GM19455 (cell line): ENCODE data around the gene CERT1.
A peak's percentile ranks its signal among the peaks of the same experiment; 100 is the strongest.

Experiments used
- ATAC-seq: cut with Tn5 transposase; IDR thresholded peaks from one replicate; pipeline ENCODE4 v1.9.1; 2021; ENCODE audit not compliant: unreplicated experiment

The CERT1 gene

DNA sequence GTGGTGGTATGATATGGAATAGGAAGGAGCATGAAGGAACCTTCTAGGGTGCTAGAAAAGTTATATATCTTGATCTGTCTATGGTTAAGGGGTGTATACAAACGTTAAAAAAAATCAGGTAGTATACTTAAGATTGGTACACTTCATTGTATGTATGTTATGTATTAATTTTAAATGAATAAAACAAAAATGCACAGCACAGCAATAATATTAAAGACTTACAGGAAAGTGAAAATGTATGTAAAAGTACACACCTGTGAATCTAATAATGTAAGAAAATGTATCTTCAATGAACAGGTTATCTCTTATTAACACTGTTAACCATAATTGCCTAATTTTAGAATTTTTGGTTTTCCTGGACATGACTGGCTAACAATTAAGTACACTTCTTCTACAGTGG, 97.2 kb downstream of the CERT1 start:
- ATAC-seq, result no peak

DNA sequence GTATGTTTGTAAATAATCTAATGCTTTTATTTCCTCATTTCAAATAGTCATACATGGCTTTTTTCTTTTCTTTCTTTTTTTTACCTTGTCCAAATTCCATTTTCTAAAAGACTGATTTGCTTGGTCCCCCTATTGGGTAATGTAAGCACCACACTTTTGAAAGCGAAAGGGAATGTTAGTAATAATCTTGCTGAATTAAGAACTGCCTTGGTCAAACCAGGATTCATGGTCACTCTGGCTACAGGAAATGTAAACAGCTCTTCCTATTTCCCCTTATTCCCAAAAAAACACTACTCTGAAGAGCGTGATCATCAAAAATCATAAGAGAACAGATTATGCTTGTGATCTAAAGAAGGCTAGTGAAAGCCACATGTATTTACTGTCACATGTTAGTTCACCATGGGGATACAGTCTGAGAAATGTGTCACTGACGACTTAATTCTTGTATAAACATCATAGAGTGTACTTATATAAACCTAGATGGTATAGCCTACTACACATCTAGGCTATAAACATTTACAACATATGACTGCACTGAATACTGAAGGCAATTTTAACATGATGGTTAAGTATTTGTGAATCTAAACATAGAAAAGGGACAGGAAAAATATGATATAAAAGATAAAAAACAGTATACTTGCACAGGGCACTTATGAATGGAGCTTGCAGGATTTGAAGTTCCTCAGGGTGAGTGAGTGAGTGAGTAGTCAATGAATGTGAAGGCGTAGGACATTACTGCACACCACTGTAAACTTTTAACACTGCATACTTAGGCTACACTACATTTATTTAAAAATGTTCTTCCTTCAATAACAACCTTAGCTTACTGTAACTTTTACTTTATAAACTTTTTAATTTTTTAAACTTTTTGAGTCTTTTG, 99.1 kb downstream of the CERT1 start:
- no peak for ATAC-seq

DNA sequence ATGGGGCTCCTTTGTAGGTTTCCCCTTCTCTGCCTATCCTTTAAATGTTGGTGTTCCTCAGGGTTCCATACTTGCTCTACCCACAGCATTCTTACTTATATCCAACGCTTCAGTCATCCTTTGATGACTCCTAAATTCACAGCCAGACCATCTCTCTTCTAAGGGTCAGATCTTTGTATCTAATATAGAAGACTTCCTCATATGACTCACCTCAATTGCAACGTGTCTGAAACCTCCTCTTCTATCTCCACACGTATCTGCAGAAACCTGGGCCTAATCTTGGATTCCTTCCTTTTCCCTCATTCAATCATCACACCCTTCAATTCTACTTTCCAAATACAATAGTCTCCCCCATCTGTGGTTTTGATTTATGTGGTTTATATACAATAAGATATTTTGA, 106.1 kb downstream of the CERT1 start:
- ATAC-seq, result no peak

DNA sequence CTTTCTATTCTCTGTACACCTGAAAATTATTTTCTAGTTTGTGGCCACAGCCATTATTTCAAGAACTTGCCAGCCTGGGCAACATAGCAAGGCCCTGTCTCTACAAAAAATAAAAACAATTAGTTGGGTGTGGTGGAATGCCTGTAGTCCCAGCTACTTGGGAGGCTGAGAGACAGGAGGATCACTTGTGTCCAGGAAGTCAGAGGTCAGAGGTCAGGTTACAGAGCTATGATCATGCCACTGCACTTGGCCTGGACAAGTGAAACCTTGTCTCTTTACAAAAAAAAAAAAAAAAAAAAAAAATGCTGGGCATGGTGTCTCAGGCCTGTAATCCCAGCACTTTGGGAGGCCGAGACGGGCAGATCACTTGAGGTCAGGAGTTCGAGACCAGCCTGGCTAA, 116.2 kb downstream of the CERT1 start:
- no peak for ATAC-seq

DNA sequence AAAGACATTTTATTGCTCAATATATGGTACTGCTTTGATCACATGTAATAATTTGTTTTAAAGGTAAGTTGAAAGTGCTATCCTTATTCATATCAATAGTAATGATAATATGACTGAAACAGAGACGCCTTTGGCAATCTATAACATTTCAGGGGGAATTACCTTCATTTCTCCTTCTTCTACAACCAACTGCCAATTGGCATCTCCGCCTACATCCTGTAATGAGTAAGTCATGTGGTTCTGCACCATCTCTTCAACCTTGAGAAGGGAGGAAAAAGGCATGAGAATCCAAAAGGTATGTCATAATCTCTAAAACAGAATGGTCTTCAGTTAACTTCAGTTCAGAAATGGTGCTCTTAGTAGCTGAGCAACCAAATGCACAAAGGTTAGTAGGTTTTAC, 122.0 kb downstream of the CERT1 start:
- ATAC-seq, result no peak

DNA sequence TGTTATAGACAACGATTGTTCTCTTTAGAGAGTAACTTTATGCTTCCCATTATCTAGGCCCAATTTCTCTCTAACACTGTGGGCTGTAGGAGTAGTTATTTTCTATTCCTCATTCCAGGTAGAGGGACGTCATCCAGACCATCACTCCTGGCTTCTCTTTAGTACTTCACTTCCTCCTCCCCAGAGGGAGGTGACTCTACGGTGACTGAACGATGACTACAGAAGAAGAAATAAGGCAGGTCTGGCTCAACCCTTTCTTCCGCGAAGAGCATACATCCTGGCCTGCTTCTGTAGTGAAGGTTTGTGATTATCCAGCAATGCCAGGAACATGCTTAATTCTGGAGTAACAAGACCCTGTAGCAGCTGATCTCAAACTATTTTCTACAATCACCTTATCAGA, 123.6 kb downstream of the CERT1 start:
- no peak for ATAC-seq

DNA sequence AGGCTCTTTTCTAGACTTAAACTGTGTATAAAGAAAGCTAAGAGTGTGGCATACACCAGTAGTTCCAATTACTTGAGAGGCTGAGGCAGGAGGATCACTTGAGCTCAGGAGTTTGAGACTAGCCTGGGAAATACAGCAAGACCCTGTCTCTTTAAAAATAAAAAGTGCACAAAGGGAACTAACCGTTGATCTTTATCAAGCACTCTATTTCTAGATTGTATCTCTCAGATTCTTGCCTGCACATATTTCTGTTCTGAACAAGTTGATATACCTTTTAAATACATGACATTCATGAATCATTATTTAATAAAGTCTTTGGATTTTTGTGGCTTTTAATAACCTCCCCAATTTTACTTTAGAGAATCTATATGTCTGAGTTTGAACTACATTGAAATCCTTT, 127.2 kb downstream of the CERT1 start:
- no peak for ATAC-seq

DNA sequence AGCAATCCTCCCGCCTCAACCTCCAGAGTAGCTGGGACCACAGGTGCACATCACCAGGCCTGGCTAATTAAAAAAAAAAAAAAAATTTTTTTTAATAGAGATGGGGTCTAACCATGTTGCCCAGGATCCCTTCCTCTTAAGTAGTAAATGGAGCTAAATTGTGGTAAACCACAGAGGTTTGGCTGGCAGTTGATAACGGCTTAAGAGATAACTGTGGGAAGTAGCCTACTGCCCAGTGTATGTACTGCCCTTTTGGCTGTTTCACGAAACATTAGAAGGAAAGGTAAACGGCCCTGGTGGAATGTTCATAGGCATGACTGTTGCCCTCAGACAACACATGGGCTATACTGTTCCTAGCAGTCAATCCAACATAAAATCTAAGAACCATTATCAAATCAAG, 130.0 kb downstream of the CERT1 start:
- ATAC-seq, result no peak

DNA sequence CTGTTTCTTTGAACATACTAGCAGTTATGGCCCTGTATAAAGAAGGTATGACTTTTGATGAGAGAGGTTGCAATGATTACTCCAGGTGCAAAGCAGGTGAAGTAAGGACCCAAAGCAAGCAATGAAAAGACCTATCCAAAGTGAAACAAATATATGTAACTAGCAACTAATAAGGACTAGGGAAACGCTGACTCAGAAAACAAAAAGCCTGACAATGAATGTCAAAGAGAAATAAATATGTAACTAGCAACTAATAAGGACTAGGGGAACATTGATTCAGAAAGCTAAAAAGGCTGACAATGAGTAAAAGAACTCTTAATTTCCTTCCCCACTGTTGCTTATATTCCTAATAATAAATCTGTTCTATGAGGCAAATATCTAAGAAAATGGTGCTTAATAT, 131.3 kb downstream of the CERT1 start:
- ATAC-seq, result no peak

DNA sequence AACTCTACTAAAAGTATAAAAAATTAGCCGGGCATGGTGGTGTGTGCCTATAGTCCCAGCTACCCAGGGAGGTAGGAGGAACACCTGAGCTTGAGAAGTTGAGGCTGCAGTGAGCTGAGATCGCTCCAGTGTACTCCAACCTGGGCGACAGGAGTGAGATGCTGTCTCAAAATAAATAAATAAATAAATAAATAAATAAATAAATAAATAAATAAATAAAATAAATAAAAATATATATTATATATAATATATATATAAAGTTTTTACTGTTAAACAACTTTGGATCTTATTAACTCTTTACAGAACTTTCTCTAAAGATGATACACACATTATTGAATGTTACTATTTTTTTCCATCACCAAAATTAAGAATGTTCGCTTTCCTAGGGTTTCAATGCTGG, 136.0 kb downstream of the CERT1 start:
- ATAC-seq, result no peak

DNA sequence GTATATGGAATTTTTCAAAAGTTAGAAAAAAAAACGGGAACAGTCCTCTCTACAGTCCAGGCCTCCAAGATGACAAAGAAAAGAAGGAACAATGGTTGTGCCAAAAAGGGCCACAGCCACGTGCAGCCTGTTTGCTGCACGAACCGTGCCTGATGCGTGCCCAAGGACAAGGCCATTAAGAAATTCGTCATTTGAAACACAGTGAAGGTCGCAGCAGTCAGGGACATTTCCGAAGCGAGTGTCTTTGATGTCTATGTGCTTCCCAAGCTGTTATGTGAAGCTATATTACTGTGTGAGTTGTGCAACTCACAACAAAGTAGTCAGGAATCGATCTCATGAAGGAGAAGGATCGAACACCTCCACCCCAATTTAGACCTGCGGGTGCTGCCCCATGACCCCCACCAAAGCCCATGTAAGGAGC, 137.0 kb downstream of the CERT1 start:
- no peak for ATAC-seq

DNA sequence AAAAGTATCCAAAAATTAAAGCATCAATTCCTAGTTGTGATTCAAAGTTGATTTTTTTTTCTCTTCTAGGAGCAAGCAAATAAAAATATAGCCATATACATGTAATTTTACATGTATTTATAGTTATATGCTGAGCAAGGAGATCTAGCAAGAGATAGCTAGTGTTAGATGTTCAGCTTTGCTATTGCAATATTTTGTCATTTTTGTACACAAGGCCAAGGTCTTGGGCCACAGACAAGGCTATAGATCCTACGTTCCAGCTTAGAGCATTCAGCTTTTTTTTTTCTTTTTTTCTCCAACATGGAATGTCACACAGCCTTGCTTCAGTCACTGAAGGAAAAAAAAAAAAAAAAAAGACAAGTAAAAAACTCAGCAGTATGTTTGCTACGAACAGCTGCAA, 137.6 kb downstream of the CERT1 start:
- no peak for ATAC-seq

DNA sequence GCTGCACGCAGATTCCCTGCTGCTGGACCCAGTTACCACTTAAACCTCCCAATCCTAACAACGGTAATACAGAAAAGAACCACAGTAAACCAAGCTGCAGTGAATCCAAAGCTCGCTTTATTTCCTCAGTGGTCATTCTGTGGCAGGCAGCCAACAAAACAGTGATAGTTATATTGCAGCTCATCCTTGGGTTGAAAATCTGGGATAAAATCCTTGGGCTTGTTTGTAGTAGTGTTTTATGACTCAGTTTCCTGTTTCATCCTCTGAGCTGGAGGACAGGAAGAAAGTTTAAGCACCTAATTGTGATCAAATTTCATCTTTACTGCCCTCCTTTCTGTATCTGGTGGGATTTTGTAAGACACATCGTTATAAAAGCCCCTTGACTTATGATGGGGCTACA, 143.0 kb downstream of the CERT1 start:
- no peak for ATAC-seq

DNA sequence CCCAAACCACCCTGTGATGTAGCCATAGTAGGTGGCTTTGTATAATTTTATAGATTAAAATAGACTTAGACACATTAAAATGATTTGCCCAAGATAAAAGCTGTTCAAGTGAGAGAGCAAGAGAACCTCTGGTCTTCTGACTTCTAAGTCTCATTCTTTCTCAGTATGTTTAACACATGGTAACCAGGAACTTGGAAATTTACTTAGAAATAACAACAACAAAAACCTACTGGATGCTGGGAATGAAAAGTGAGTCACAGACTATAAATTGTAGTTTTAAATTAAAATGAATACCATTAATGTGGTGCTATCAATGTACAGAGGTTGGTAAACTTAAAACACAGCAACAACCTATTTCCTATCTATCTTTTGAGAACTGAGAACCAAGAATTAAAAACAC, 144.0 kb downstream of the CERT1 start:
- ATAC-seq, result peak; percentile 13

DNA sequence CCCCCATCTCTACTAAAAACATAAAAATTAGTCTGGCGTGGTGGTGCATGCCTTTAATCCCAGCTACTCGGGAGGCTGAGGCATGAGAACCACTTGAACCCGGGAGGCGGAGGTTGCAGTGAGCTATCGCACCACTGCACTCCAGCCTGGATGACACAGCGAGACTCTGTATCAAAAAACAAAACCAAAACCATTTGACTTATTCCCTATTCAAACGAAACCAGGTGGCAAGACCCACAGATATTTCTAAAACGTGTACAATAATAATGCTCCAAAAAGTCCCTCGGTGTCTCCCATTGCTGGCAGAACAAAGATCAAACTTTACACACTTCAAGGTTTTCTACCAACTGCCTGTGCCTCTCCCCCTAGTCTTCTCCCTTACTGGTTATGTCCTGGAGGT, 144.6 kb downstream of the CERT1 start:
- peak; percentile 82 for ATAC-seq

DNA sequence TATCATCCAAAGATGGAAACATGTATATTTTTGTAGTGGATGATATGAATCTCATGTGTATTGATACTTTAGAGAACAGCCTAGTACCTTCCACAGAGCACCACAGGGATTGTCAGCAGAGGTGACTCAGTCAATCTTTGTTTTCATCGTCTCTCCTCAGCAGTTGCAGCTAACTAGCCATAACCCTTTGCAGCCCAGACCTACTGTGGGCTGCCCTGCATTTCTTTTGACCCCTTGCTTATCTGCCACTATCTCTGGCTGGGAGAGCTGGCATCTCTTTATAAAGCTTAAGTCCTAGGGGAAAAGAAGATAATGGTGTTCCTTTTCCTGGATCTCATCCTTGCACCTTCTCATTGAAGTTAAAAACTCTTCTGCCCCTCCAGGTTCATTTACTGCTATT, 145.7 kb downstream of the CERT1 start:
- no peak for ATAC-seq

DNA sequence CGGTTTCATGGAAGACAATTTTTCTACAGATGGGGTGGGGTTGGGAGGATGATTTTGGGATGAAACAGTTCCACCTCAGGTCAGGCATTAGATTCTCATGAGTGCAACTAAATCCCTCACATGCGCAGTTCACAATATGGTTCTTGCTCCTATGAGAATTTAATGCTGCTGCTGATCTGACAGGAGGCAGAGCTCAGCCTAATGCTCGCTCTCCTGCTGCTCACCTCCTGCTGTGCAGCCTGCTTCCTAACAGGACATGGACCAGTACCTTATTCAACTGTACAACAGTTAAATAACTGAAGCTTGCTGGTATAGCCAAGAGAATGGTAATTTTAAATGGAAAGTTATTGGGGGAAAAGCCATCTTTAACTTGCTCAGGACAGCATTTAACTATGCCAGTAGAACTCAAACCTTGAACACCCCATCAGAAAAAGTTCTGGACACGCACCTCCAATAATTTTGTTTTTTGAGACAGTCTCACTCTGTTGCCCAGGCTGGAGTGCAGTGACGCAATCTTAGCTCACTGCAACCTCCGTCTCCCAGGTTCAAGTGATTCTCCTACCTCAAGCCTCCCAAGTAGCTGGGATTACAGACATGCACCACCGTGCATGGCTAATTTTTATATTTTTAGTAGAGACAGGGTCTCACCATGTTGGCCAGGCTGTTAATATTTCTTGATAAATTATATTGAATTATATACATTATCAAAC, 146.7 kb downstream of the CERT1 start:
- ATAC-seq, result no peak

DNA sequence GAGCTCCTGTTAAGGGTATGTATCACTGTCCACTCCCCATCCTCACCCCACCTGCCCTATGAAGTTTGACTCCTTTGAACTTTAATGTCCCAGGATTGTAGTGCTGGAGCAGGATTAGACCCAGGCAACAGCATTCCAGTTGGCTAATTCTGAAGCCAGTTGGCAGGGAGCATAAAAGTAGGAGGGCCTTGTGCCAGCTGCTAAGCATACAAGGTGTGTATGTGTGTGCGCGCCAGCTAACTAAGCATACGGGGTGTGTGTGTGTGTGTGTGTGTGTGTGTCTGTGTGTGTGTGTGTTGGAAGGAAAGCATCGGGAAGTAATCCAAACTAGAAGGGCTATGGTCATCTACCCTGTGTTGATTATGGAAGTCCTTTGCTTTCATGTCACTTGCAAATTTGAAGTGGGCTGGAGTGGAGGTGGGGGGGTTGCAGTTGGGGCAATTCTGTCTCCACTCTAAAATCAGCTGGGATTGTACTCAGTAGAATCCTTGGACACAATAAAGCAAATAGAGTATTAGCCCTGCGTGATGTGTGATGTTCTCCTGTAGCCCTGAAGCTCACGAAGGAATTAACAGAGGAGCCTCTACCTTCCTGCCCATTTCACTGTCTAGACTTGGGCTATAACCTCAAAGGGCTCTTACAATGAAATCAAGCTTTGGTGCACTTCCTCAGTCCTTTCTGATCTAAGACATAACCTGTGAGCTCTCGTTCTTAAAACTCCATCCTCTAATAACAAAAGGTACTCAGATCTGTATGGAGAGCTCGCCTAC, 147.5 kb downstream of the CERT1 start:
- no peak for ATAC-seq

DNA sequence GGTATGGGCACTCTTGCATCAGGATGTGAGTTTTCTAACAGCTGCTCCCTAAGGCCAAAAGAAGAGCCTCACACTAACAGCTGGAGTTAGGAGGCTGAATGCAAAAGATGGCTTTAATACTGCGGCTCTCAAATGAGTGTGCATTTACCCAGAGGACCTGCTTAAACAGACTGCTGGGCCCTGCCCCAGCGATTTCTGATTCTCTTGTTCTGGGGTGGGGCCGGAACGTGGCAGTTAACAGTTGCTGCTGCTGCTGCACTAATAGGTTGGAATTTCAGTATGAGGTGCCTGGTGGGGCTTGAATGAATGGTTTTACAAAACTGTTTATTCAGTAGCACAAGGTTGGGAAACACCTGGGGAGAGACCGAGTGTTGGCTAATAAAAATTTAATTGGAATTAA, 148.3 kb downstream of the CERT1 start:
- ATAC-seq, result no peak

DNA sequence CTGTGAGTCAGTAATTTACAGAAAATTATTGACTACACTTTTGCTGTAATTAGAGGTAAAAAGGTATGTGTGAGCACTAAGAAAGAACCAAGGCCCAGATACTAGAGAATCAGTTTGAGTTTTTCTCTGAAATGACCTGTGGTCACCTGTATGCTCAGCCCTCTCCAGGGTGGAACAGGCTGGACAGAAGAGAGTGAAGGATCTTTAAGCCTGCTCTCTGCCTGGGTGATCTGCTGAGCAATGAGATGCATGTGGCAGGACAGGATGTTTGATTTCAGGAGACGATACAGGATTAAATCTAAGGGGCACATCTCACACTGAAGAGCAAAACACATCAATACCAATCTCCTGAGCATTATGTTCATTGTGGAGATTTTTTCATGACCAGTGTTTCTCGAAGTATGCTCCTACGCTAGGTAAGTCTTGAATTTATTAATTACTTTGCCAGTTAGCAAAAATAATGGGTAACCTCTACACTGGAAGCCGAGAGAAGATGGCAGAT, 148.9 kb downstream of the CERT1 start:
- ATAC-seq, result no peak

DNA sequence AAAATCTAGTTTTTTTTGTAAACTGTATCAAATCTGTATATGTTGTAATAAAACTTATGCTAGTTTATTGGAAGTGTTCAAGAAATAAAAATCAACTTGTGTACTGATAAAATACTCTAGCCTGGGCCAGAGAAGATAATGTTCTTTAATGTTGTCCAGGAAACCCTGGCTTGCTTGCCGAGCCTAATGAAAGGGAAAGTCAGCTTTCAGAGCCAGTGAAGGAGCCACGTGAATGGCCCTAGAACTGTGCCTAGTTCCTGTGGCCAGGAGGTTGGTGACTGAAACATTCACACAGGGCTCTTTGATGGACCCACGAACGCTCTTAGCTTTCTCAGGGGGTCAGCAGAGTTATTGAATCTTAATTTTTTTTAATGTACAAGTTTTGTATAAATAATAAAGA, 150.1 kb downstream of the CERT1 start:
- ATAC-seq, result no peak

DNA sequence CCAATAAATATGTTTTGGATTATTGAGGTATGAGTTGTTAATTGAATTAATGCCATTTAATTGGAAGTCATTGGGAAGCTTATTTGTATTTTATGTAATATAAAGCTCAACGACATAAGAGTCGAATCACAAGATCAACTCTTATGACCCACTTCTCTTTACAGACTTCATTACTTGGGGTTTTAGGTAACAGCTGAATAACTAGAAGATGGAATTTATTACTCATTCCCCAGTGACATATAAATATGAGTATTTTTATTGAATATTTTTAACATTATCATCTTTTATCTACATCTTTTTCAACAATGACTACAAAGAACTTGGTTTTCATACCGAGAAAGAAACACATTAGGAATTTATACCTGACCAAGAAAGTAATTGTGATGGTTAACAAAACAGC, 153.3 kb downstream of the CERT1 start:
- no peak for ATAC-seq
